ENCODE data around the gene LYAR. TPM values are rescaled to one million over a fixed set of nuclear protein-coding genes. Genes with fewer than 3 reads are reported as not detected.

The LYAR gene
- total and polyA plus RNA-seq, 2 of the 4 experiments (the other 2 are of a cell fraction): 5.4 to 8.2 TPM

DNA sequence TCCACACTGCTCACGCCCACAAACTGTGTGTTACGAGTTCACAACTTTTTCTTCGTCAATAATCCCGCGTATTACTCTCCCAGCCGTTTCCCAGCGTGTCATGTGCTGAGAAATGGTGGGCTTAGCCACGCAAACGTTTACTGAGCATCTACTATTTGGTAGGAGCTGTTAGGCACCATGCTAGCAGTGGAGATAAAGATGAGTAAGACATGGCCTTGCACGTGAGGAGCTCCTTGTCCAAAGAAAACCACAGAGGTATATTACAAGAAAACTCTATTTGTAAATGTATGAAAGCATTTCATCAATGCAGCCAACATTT is 41.1 kb downstream of the LYAR start:
- Histone ChIP-seq H2BK20ac (ENCODE audit: low read depth, low read length) (no peak overlapping the region), H3K27me3 (ENCODE audit: control insufficient read depth, insufficient read depth, low read length) (no peaks in the 10 kb centered on the region; the same call in 1 of the 2 replicates), H3K4me2 (ENCODE audit: low read depth, low read length) (peak overlapping the region; percentile 93), H2AK5ac (ENCODE audit: low read depth, low read length) (peak overlapping the region; percentile 60), H3K56ac (ENCODE audit: extremely low read depth, insufficient read depth, low read length) (peak overlapping the region; percentile 95), H4K5ac (ENCODE audit: low read depth, low read length) (peak overlapping the region; percentile 86), H3K4me1 (ENCODE audit: control insufficient read depth, insufficient read depth, low read length) (peaks cover 2% of the 10 kb centered on the region; the same call in 1 of the 2 replicates), H3K9me1 (ENCODE audit: insufficient read depth, low read length) (peaks cover 4% of the 10 kb centered on the region), H2AFZ (replicated peaks; ENCODE audit: low read length, poor library complexity) (peak overlapping the region; percentile 99), H3K18ac (ENCODE audit: low read depth, low read length) (no peak overlapping the region), H3K79me1 (ENCODE audit: low read depth in 1 of 2, low read length in 2 of 2) (peaks cover 18 to 22% of the 10 kb centered on the region in 2 experiments), H3K36me3 (ENCODE audit: control insufficient read depth, insufficient read depth, low read length) (peaks cover 14% of the 10 kb centered on the region), H3K9ac (ENCODE audit: low read depth, low read length) (peak overlapping the region; percentile 92), H2BK5ac (ENCODE audit: low read depth, low read length, poor library complexity, severe bottlenecking) (peak overlapping the region; percentile 92), H3K9me3 (ENCODE audit: control insufficient read depth, insufficient read depth, low read length) (no peaks in the 10 kb centered on the region), H4K20me1 (ENCODE audit: insufficient read depth, low read length) (no peaks in the 10 kb centered on the region), H3K14ac (replicated peaks; ENCODE audit: low read depth, low read length) (peak overlapping the region; percentile 49), H2AK9ac (replicated peaks; ENCODE audit: low read depth, low read length, poor library complexity) (peak overlapping the region; percentile 78), H3K27ac (ENCODE audit: insufficient read depth, low read length) (peak overlapping the region; percentile 96), H3K4ac (ENCODE audit: low read depth, low read length) (peak overlapping the region; percentile 90), H4K91ac (ENCODE audit: insufficient read depth, low read depth, low read length) (peak overlapping the region; percentile 91), H2BK15ac (ENCODE audit: low read depth, low read length) (peak overlapping the region; percentile 12; the same call in 1 of the 3 replicates), H3K4me3 (ENCODE audit: insufficient read depth, low read depth, low read length) (peak overlapping the region; percentile 90), H3K23ac (ENCODE audit: low read depth, low read length) (peak overlapping the region; percentile 83), H4K8ac (ENCODE audit: low read depth in 2 of 2, low read length in 2 of 2) (peak overlapping the region; percentile 99 to 100), H2BK120ac (ENCODE audit: low read depth, low read length) (0 out of 2 replicates have a peak overlapping the region, but pooled peaks have one; percentile 22)
- intact Hi-C loops (cut with micrococcal nuclease): no loop called here
- 22% methylated on average over 5 of the region's 10 CpGs; no CpG with 5 or more reads in 1 of the 2 experiments for WGBS, 2 experiments (ENCODE audit: extremely low coverage in 2 of 2, insufficient read length in 1 of 2)
- ATAC-seq (ENCODE audit: low read depth): no peak
- TF ChIP-seq CHD1 (IDR thresholded peaks at IDR 0.05; ENCODE audit: low read depth, low read length) (no peak), BHLHE40 (IDR thresholded peaks at IDR 0.05; ENCODE audit: low read depth, low read length) (peak; percentile 91), RCOR1 (IDR thresholded peaks at IDR 0.05; ENCODE audit: insufficient replicate concordance, low read length) (no peak)
- TF ChIP-seq, protein P1, sequence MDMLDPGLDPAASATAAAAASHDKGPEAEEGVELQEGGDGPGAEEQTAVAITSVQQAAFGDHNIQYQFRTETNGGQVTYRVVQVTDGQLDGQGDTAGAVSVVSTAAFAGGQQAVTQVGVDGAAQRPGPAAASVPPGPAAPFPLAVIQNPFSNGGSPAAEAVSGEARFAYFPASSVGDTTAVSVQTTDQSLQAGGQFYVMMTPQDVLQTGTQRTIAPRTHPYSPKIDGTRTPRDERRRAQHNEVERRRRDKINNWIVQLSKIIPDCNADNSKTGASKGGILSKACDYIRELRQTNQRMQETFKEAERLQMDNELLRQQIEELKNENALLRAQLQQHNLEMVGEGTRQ (IDR thresholded peaks at IDR 0.05; ENCODE audit: low read depth, low read length): 0 out of 2 replicates have a peak, but pooled peaks have one; percentile 7
- BruUV-seq (replicated peaks): no TSS peak
- DNase-seq: peak; percentile 22
- ChIA-PET POLR2A (ENCODE audit: unreplicated experiment) (no interaction called here), CTCF (interaction anchor here (2.1 kb wide), 1 partner anchor 11 kb away, joined by 8 read pairs; no protein-coding TSS in a partner anchor)
- dilution Hi-C loops (cut with HindIII; ENCODE audit: low sequenced_read_pairs, unreplicated experiment): no loop called here
- in situ Hi-C loops (cut with MboI; ENCODE audit: low sequenced_read_pairs): no loop called here
